WTC11 (cell line): ENCODE results near the gene DNAH11. TPM values are rescaled to one million over a fixed set of nuclear protein-coding genes. Genes with fewer than 3 reads are reported as not detected.

Experiments used
- ATAC-seq: fragments of 200-7000 bp; cut with Tn5 transposase; 2 replicates; pipeline ENCODE4 v1.10.0; 2021; ENCODE audit warnings: mild to moderate bottlenecking, moderate library complexity
- CTCF ChIA-PET: fragments of 300-600 bp; sonication (Branson Sonifier 250); formaldehyde crosslinking; loops from one replicate; lab custom pipeline; 2021; ENCODE audit warnings: antibody characterized with exemption; lab: Charles Lee
- POLR2A ChIA-PET: fragments of 350-600 bp; sonication (Branson Sonifier 250); formaldehyde crosslinking; loops from one replicate; lab custom pipeline; 2021; ENCODE audit warnings: antibody characterized with exemption; lab: Charles Lee
- DNase-seq: peaks from one replicate; pipeline ENCODE4 v3.0.0; 2021; ENCODE audit warnings: low spot score
- H3K27ac Mint-ChIP-seq: 2 replicates; pipeline ENCODE4 v1.8.0; 2021; ENCODE audit warnings: mixed read lengths
- H3K27me3 Mint-ChIP-seq: 2 replicates; pipeline ENCODE4 v1.8.0; 2021; ENCODE audit warnings: low read depth, mild to moderate bottlenecking, moderate library complexity, mixed read lengths
- H3K36me3 Mint-ChIP-seq: 2 replicates; pipeline ENCODE4 v1.8.0; 2021; ENCODE audit warnings: mixed read lengths
- H3K4me1 Mint-ChIP-seq: 2 replicates; pipeline ENCODE4 v1.8.0; 2022; ENCODE audit warnings: mixed read lengths
- H3K4me3 Mint-ChIP-seq: 2 replicates; pipeline ENCODE4 v1.8.0; 2021; ENCODE audit warnings: mild to moderate bottlenecking, moderate library complexity, mixed read lengths
- H3K9me3 Mint-ChIP-seq: 2 replicates; pipeline ENCODE4 v1.8.0; 2021; ENCODE audit warnings: mixed read lengths
- GABPB1 ChIP-seq: sonication (generic); formaldehyde crosslinking; IDR thresholded peaks from 2 replicates; pipeline ENCODE4 v1.8.1; 2023; ENCODE audit warnings: mild to moderate bottlenecking, missing genetic modification reagents
- GRHL2 ChIP-seq: fragments of 250-450 bp; sonication (Bioruptor Pico); IDR thresholded peaks from 2 replicates; pipeline ENCODE4 v1.8.0; 2022; ENCODE audit warnings: mild to moderate bottlenecking, moderate library complexity; ENCODE audit not compliant: insufficient replicate concordance, severe bottlenecking
- JAZF1 ChIP-seq: fragments of 250-450 bp; sonication (Bioruptor Pico); IDR thresholded peaks from 2 replicates; pipeline ENCODE4 v1.9.0; 2021; ENCODE audit warnings: moderate library complexity, mild to moderate bottlenecking, inconsistent platforms
- JUN ChIP-seq: sonication (generic); formaldehyde crosslinking; IDR thresholded peaks from 2 replicates; pipeline ENCODE4 v1.8.0; 2023; ENCODE audit warnings: mild to moderate bottlenecking, missing genetic modification reagents
- KAT7 ChIP-seq: sonication (generic); formaldehyde crosslinking; IDR thresholded peaks from 2 replicates; pipeline ENCODE4 v1.8.1; 2023; ENCODE audit warnings: missing genetic modification reagents, mild to moderate bottlenecking, borderline replicate concordance
- OVOL2 ChIP-seq: fragments of 250-450 bp; sonication (Bioruptor Pico); IDR thresholded peaks from 2 replicates; pipeline ENCODE4 v1.9.0; 2021; ENCODE audit warnings: mild to moderate bottlenecking, borderline replicate concordance
- SMAD3 ChIP-seq: sonication (generic); formaldehyde crosslinking; IDR thresholded peaks from 2 replicates; pipeline ENCODE4 v1.8.0; 2022; ENCODE audit warnings: missing genetic modification reagents, mild to moderate bottlenecking, borderline replicate concordance
- SMAD4 ChIP-seq: sonication (generic); formaldehyde crosslinking; IDR thresholded peaks from 2 replicates; pipeline ENCODE4 v1.8.0; 2022; ENCODE audit warnings: mild to moderate bottlenecking, missing genetic modification reagents
- SOX15 ChIP-seq: fragments of 250-450 bp; sonication (Bioruptor Pico); IDR thresholded peaks from 2 replicates; pipeline ENCODE4 v1.9.0; 2021; ENCODE audit warnings: mild to moderate bottlenecking
- TP53 ChIP-seq: sonication (generic); formaldehyde crosslinking; IDR thresholded peaks from 2 replicates; pipeline ENCODE4 v1.8.1; 2023; ENCODE audit warnings: mild to moderate bottlenecking, missing genetic modification reagents
- ZBTB21 ChIP-seq: sonication (generic); formaldehyde crosslinking; IDR thresholded peaks from 2 replicates; pipeline ENCODE4 v1.8.1; 2023; ENCODE audit warnings: mild to moderate bottlenecking, missing genetic modification reagents, borderline replicate concordance
- ZNF396 ChIP-seq: fragments of 250-450 bp; sonication (Bioruptor Pico); IDR thresholded peaks from 2 replicates; pipeline ENCODE4 v1.8.0; 2021; ENCODE audit warnings: mild to moderate bottlenecking, moderate library complexity, borderline replicate concordance
- total RNA-seq: library from RNA; stranded (reverse); gene quantifications from 3 replicates; pipeline ENCODE4 v1.2.3, GENCODE V29; 2021
- TF ChIP-seq, protein P1 (sequence below): fragments of 200-600 bp; IDR thresholded peaks from 2 replicates; pipeline ENCODE4 v1.8.0; 2022; ENCODE audit warnings: antibody characterized with exemption
- TF ChIP-seq, protein P2 (sequence below): sonication (generic); formaldehyde crosslinking; conservative IDR thresholded peaks from 2 replicates; pipeline ENCODE4 v1.8.1; 2023; ENCODE audit warnings: mild to moderate bottlenecking, low read depth, missing genetic modification reagents, moderate library complexity
- TF ChIP-seq, protein P3 (sequence below): sonication (generic); formaldehyde crosslinking; IDR thresholded peaks from 2 replicates; pipeline ENCODE4 v1.8.0; 2022; ENCODE audit warnings: mild to moderate bottlenecking, missing genetic modification reagents
- TF ChIP-seq, protein P4 (sequence below): fragments of 250-450 bp; sonication (Bioruptor Pico); IDR thresholded peaks from 2 replicates; pipeline ENCODE4 v1.9.0; 2021; ENCODE audit warnings: mild to moderate bottlenecking, borderline replicate concordance
- TF ChIP-seq, protein P5 (sequence below): sonication (generic); formaldehyde crosslinking; IDR thresholded peaks from 2 replicates; pipeline ENCODE4 v1.8.1; 2022; ENCODE audit warnings: low read depth, mild to moderate bottlenecking, moderate library complexity, missing genetic modification reagents, borderline replicate concordance
- TF ChIP-seq, protein P6 (sequence below): sonication (generic); formaldehyde crosslinking; IDR thresholded peaks from 2 replicates; pipeline ENCODE4 v1.8.1; 2023; ENCODE audit warnings: mild to moderate bottlenecking, missing genetic modification reagents, moderate library complexity
- TF ChIP-seq, protein P7 (sequence below): sonication (generic); formaldehyde crosslinking; IDR thresholded peaks from 2 replicates; pipeline ENCODE4 v1.8.0; 2022; ENCODE audit warnings: mild to moderate bottlenecking, missing genetic modification reagents
- TF ChIP-seq, protein P8 (sequence below): sonication (generic); formaldehyde crosslinking; IDR thresholded peaks from 2 replicates; pipeline ENCODE4 v1.8.1; 2023; ENCODE audit warnings: mild to moderate bottlenecking, moderate library complexity, missing genetic modification reagents
- TF ChIP-seq, protein P9 (sequence below): sonication (generic); formaldehyde crosslinking; conservative IDR thresholded peaks from 2 replicates; pipeline ENCODE4 v1.8.1; 2022; ENCODE audit warnings: mild to moderate bottlenecking, missing genetic modification reagents

DNAH11 gene
- total RNA-seq, 1 experiment from 2014 or later: 6.4 TPM

DNA sequence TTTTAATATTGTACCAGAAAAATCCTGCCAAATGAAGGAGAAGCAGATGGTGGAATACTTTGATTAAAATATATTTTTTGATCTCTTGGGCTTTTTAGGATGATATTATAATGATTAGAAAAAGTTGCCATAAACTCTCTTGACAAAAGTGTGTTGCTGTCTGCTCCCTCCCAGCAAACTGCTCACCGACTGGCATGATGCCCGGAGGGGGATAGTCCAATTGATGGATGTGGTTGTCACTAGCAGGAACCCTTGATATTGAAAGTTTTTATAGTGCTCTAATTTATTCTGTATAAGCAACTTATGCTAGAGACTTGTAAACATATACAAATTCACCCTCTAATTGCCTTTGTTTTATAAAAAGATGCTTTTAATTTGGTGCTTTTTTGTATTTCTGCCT is 114.0 kb downstream of the DNAH11 start (continued):
- TF ChIP-seq, protein P1, sequence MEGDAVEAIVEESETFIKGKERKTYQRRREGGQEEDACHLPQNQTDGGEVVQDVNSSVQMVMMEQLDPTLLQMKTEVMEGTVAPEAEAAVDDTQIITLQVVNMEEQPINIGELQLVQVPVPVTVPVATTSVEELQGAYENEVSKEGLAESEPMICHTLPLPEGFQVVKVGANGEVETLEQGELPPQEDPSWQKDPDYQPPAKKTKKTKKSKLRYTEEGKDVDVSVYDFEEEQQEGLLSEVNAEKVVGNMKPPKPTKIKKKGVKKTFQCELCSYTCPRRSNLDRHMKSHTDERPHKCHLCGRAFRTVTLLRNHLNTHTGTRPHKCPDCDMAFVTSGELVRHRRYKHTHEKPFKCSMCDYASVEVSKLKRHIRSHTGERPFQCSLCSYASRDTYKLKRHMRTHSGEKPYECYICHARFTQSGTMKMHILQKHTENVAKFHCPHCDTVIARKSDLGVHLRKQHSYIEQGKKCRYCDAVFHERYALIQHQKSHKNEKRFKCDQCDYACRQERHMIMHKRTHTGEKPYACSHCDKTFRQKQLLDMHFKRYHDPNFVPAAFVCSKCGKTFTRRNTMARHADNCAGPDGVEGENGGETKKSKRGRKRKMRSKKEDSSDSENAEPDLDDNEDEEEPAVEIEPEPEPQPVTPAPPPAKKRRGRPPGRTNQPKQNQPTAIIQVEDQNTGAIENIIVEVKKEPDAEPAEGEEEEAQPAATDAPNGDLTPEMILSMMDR: no peak
- no peak for TF ChIP-seq ZBTB21 (CRISPR knock-in tag)
- TF ChIP-seq, protein P2, sequence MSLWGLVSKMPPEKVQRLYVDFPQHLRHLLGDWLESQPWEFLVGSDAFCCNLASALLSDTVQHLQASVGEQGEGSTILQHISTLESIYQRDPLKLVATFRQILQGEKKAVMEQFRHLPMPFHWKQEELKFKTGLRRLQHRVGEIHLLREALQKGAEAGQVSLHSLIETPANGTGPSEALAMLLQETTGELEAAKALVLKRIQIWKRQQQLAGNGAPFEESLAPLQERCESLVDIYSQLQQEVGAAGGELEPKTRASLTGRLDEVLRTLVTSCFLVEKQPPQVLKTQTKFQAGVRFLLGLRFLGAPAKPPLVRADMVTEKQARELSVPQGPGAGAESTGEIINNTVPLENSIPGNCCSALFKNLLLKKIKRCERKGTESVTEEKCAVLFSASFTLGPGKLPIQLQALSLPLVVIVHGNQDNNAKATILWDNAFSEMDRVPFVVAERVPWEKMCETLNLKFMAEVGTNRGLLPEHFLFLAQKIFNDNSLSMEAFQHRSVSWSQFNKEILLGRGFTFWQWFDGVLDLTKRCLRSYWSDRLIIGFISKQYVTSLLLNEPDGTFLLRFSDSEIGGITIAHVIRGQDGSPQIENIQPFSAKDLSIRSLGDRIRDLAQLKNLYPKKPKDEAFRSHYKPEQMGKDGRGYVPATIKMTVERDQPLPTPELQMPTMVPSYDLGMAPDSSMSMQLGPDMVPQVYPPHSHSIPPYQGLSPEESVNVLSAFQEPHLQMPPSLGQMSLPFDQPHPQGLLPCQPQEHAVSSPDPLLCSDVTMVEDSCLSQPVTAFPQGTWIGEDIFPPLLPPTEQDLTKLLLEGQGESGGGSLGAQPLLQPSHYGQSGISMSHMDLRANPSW: no peak
- TF ChIP-seq JUN (CRISPR knock-in tag): no peak
- TF ChIP-seq GABPB1 (CRISPR knock-in tag): no peak
- TF ChIP-seq JAZF1: no peak
- TF ChIP-seq, all 79 proteins: peak for 0

DNA sequence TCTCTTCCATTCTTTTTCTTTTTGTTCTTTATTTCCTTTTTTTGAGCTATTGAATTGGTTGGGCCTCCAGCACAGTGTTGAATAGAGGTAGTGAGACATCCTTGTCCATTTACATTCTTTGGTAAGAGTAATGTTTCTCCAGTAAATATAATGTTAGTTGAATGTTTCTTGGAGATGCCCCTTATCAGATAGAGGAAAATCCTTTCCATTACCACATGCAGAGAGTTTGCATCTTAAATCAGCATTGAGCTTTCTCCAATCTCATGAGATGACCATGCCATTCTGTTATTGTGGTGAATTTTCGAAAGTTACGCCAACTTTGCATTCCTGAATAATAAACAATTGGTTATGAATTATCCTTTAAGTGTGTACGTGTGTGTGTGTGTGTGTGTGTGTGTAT is 127.7 kb downstream of the DNAH11 start:
- POLR2A ChIA-PET: no interaction called here
- H3K27me3 Mint-ChIP-seq: no peaks in the 10 kb centered on the region
- ATAC-seq (no peak), DNase-seq (no peak)
- no peaks in the 10 kb centered on the region for H3K36me3 Mint-ChIP-seq
- no peaks in the 10 kb centered on the region for H3K9me3 Mint-ChIP-seq
- no peaks in the 10 kb centered on the region for H3K4me1 Mint-ChIP-seq
- no peak overlapping the region for H3K4me3 Mint-ChIP-seq
- CTCF ChIA-PET: no interaction called here
- H3K27ac Mint-ChIP-seq: no peak overlapping the region
- TF ChIP-seq, protein P3, sequence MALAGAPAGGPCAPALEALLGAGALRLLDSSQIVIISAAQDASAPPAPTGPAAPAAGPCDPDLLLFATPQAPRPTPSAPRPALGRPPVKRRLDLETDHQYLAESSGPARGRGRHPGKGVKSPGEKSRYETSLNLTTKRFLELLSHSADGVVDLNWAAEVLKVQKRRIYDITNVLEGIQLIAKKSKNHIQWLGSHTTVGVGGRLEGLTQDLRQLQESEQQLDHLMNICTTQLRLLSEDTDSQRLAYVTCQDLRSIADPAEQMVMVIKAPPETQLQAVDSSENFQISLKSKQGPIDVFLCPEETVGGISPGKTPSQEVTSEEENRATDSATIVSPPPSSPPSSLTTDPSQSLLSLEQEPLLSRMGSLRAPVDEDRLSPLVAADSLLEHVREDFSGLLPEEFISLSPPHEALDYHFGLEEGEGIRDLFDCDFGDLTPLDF (CRISPR knock-in tag): no peak
- TF ChIP-seq SMAD3 (CRISPR knock-in tag) (no peak), GABPB1 (CRISPR knock-in tag) (no peak), OVOL2 (CRISPR knock-in tag) (no peak), KAT7 (CRISPR knock-in tag) (no peak), TP53 (no peak), SMAD4 (CRISPR knock-in tag) (no peak), ZNF396 (no peak), SOX15 (CRISPR knock-in tag) (no peak), GRHL2 (no peak)
- TF ChIP-seq, protein P4, sequence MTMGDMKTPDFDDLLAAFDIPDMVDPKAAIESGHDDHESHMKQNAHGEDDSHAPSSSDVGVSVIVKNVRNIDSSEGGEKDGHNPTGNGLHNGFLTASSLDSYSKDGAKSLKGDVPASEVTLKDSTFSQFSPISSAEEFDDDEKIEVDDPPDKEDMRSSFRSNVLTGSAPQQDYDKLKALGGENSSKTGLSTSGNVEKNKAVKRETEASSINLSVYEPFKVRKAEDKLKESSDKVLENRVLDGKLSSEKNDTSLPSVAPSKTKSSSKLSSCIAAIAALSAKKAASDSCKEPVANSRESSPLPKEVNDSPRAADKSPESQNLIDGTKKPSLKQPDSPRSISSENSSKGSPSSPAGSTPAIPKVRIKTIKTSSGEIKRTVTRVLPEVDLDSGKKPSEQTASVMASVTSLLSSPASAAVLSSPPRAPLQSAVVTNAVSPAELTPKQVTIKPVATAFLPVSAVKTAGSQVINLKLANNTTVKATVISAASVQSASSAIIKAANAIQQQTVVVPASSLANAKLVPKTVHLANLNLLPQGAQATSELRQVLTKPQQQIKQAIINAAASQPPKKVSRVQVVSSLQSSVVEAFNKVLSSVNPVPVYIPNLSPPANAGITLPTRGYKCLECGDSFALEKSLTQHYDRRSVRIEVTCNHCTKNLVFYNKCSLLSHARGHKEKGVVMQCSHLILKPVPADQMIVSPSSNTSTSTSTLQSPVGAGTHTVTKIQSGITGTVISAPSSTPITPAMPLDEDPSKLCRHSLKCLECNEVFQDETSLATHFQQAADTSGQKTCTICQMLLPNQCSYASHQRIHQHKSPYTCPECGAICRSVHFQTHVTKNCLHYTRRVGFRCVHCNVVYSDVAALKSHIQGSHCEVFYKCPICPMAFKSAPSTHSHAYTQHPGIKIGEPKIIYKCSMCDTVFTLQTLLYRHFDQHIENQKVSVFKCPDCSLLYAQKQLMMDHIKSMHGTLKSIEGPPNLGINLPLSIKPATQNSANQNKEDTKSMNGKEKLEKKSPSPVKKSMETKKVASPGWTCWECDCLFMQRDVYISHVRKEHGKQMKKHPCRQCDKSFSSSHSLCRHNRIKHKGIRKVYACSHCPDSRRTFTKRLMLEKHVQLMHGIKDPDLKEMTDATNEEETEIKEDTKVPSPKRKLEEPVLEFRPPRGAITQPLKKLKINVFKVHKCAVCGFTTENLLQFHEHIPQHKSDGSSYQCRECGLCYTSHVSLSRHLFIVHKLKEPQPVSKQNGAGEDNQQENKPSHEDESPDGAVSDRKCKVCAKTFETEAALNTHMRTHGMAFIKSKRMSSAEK (CRISPR knock-in tag): no peak
- TF ChIP-seq, protein P5, sequence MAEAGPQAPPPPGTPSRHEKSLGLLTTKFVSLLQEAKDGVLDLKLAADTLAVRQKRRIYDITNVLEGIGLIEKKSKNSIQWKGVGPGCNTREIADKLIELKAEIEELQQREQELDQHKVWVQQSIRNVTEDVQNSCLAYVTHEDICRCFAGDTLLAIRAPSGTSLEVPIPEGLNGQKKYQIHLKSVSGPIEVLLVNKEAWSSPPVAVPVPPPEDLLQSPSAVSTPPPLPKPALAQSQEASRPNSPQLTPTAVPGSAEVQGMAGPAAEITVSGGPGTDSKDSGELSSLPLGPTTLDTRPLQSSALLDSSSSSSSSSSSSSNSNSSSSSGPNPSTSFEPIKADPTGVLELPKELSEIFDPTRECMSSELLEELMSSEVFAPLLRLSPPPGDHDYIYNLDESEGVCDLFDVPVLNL (CRISPR knock-in tag): no peak
- TF ChIP-seq, protein P6, sequence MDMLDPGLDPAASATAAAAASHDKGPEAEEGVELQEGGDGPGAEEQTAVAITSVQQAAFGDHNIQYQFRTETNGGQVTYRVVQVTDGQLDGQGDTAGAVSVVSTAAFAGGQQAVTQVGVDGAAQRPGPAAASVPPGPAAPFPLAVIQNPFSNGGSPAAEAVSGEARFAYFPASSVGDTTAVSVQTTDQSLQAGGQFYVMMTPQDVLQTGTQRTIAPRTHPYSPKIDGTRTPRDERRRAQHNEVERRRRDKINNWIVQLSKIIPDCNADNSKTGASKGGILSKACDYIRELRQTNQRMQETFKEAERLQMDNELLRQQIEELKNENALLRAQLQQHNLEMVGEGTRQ (CRISPR knock-in tag): no peak
- TF ChIP-seq, protein P7, sequence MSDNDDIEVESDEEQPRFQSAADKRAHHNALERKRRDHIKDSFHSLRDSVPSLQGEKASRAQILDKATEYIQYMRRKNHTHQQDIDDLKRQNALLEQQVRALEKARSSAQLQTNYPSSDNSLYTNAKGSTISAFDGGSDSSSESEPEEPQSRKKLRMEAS (CRISPR knock-in tag): no peak
- TF ChIP-seq, protein P8, sequence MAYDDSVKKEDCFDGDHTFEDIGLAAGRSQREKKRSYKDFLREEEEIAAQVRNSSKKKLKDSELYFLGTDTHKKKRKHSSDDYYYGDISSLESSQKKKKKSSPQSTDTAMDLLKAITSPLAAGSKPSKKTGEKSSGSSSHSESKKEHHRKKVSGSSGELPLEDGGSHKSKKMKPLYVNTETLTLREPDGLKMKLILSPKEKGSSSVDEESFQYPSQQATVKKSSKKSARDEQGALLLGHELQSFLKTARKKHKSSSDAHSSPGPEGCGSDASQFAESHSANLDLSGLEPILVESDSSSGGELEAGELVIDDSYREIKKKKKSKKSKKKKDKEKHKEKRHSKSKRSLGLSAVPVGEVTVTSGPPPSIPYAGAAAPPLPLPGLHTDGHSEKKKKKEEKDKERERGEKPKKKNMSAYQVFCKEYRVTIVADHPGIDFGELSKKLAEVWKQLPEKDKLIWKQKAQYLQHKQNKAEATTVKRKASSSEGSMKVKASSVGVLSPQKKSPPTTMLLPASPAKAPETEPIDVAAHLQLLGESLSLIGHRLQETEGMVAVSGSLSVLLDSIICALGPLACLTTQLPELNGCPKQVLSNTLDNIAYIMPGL: no peak
- TF ChIP-seq, protein P9, sequence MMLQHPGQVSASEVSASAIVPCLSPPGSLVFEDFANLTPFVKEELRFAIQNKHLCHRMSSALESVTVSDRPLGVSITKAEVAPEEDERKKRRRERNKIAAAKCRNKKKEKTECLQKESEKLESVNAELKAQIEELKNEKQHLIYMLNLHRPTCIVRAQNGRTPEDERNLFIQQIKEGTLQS: no peak
